UCSD-AML1 (cell line): ENCODE data around the gene MCTP1.
"Not testable (repeated sequence)": the region's sequence is repeated elsewhere in the genome, so short reads cannot be mapped to it uniquely, and the experiment has no call there.

ENCODE experiments used
- DNase-seq: peaks from one replicate; lab custom pipeline; 2025; ENCODE audit not compliant: unreplicated experiment; lab: John Stamatoyannopoulos, UW

The MCTP1 gene

DNA sequence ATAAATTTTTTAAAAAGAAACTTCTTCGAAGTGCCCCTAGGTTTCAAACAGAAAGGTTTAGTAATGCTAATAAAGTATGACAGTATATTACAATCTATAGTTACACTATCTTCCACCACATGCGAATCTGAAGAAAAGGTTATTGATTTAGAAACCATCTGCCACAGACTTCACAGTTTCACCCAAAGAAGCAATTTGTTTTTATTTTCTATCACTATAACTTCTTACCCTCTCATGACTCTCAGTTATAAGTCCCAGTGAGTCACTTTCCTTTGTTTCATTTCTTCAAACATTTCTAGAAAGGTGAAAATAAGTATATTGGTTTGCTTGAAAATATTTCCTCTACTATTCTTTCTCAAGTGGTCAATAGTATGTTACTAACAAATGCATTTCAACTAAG lies 93.6 kb downstream of the MCTP1 start:
- DNase-seq: no peak

DNA sequence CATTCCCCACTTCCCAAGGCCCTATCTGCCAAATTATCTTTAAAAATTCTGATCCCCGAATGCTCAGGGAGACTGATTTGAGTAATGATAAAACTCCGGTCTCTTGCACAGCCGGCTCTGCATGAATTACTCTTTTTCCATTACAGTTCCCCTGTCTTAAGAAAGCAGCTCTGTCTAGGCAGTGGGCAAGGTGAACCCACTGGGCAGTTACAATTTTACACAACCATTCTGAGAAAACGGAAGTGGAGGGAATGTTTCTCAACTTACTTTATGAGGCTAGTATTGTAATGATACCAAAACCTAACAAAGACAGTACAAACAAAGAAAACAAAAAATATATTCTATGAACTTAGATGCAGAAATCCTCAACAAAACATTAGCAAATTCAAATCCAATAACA lies 100.0 kb downstream of the MCTP1 start:
- no peak for DNase-seq

DNA sequence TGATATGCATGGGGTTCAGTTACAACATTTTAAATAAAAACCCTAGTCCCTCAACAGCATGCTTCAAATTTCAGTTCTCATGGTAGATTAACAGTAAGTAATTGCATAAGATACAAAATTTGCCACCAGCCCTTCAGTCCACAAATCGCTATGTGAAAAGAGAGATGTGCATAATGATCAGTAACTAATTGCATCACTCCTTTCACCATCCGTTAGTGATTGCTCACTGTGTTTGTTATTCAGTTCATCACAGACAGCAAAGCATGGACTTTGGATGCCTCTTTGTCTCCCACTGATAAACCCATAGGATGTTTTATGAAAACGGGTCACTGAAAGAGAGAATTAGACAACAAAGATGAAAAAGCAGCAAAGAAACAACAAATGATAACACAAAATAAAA lies 103.2 kb downstream of the MCTP1 start:
- no peak for DNase-seq

DNA sequence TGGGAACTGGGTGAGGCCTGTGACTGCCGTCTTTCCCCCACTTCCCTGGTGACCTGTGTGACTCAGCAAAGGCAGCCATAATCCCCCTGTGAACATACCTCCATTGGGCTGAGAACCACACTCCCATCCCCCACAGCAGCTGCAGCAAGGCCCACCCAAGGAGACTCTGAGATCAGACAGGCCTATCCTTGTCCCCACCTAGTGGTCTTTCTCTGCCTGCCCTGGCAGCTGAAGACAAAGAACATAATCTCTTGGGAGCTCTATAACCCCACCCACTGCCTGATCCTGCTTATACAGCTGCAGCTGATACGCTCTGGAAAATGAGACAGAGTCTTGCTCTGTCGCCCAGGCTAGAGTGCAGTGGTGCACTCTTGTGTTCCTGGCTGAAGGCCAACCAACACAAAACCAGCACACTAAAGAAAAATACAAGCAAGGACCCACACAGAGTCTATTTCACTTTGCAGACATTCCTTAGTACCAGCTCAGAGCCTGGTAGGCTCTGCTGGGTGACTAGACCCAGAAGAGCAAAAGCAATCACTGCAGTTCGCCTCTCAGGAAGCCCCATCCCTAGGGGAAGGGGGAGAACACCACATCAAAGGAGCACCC lies 106.7 kb downstream of the MCTP1 start:
- DNase-seq: peak; percentile 27

DNA sequence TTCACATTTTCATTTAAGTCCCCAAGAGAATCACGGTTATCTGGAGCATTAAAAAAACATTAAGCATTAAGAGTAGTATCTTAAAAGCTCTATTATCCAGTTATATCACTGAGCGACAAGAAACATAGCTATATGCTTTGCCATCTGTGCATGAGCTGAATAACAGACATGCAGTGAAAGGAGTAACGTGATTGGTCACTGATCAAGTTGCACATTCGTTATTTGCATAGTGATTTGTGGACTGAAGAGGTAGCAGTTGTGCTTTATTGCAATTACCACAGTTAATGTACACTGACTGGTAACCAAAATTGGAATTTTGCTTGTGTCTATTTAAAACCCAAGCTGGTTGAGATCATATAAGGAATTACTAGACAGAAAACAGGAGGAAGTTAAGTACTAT lies 107.4 kb downstream of the MCTP1 start:
- no peak for DNase-seq

DNA sequence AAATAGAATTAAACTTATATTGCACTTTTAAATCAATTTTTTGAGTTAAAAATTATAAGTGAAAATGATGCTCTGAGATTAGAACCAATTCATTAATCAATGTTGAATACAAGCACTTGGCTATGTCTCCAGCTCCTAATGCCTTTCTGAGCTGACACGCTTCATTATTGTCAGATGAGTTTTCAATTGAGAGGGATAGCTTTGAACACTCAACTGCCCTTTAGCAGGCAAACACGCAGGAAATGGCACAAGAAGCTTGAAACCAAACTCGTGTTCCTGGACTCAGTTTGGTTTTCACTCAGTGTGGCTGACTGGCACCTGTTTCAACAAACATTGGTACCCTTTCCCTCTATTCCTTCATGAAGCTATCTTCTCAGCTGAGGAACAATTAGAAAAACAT lies 109.8 kb downstream of the MCTP1 start:
- DNase-seq: no peak

DNA sequence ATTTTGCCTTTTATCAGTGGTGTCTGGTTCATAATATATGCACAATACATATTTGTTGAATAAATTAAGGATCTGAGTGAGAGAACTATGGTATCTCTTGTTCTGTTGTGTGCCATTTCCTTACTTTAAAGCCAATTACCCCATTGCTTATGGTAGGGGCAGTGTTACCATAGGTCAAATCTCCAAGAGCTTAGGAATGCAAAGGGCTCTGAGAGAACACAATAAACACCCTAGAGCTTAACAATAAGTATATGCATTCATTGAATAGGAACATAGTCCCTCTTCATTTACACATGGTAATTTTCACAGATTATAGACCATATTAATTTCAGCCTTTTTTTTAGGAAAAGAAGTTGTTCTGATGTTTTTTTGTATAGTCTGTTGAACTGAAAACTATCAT lies 112.2 kb downstream of the MCTP1 start:
- DNase-seq: no peak

DNA sequence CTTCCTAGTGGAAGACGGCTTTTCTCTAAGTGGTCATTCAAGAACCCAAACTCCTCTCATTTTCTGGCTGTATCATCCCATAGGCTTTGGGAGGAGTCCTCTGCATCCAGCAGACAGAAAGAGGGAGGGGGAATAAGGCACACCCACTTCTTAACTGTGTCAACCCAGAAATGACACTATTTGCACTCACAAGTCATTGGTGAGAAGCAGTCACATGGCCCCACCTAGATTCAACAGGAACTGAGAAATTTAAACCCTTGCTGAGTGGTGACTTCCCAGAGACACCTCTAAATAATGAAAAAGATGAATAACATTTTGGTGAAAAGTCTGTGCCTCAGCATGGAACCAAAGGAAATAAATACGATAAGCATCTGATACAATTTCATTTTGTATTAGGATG lies 120.0 kb downstream of the MCTP1 start:
- no peak for DNase-seq

DNA sequence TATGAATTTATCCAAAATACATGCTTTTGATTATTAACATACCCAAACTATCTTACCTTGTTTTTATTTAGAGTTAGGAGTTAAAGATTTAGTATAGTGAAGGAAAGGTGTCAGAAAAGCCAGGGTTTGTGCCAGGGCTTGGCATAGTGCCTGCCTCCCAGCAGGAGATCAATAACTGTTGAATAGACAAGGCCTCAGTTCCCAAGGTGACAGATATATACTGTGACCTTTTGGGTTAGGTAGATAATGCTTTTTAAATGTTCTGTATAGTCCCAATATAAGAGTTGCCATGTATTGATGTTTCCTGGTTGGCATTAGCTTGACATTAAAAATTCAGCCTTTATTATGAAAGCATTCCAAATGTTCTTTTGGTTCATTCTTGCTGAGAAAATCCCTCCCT lies 121.8 kb downstream of the MCTP1 start:
- no peak for DNase-seq

DNA sequence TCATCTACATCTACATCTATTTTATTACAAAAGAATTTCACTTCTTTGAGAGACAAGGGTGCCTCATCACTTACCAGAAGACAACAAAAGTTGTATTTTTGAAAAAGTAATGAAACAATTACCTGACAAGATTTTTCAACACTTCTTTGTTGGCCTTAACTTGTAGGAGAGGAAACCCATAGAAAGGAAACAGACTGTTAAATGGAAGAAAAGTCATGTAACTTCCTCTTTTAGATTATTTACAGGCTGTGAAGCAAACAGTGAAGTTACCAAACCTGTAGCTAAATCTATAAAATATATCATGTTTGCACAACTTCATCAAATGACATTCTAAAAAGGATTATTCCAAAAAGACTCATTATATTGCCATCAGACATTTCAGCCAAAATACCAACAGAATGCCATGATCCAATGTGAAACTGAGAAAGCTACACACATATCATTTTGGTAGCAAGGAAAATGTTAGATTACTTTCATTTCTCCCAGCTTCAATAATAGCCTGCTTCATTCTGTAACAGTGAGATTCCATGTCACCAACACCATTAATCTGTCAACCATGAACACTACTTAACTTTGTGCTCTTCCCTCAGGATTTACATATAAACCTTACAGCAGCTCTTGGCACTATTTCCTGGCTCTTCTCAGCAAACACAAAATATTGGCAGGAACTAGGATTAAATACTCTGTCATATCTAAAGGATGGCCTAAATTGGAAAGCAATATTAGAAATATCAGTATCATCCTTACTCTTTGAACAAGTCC lies 122.5 kb downstream of the MCTP1 start:
- DNase-seq: peak; percentile 7

DNA sequence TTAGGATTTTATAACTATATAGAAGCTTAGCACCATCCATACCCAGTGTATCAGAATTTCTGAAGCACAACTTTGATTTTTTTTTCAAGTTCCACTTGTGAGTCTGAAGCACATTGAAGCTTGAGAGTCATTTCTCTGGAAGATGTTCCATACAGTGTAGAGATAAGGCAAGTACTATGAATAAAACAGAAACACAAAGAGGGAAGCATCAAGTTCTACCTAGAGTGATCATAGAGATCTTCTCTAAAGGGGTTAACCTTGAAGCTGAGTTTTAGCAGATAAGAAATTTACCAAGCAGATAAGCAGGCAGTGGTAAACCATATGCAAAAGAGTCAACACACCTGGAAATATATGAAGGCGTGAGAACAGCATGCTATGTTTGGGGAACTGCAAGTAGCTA lies 125.3 kb downstream of the MCTP1 start:
- no peak for DNase-seq

DNA sequence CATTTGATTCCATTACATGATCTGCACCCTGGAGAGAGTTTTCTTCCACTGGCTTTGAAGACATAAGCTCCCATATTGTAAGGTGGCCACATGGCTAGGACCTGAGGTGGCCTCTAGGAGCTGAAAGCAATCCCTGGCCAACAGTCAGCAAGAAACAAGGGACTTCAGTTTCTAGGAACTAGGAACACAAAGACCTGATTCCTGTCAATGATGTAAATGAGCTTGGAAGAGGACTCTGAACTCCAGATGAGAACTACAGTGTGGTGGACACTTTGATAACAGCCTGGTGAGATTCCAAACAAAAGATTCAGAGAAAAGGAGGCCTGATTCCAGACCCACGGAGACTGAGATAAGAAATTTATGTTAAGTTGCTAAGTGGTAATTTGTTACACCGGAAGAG lies 129.0 kb downstream of the MCTP1 start:
- no peak for DNase-seq

DNA sequence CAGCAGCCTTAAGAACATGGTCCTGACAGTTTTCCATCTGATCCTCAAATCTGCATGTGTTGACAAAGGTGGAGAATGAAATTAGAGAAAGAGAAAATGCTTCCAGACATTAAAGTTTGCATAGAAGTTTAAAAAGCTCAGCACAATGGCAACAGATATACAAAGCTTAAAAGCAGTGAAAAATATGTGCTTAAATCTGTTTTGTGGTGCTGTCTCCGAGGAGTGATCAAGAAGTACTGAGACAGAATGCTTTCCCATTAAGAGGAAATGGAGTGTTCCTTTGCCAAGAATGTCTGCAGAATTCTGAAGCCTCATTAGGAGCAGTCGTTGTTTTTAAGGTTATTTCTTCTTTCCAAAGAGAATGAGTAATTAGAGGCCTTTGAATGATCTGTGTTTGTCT lies 131.4 kb downstream of the MCTP1 start:
- DNase-seq: no peak

DNA sequence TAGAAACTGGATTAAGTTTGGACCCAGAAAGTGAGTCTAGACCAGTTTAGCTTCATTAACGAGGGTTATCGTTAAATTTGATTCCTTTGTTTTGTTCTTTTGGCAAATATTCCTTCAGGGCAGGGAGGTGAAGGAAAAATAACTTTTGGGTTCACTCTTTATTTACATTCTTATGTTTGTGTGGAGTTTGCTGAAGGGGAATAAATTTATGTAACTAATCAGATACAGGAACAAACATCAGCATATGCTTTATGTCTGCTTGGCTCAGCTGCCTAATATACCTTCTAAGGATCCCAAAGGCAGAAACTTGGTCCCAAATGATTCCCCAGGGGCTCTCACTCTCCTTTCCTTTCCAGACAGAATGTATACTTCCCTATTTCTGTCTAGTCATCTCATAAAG lies 132.4 kb downstream of the MCTP1 start:
- no peak for DNase-seq

DNA sequence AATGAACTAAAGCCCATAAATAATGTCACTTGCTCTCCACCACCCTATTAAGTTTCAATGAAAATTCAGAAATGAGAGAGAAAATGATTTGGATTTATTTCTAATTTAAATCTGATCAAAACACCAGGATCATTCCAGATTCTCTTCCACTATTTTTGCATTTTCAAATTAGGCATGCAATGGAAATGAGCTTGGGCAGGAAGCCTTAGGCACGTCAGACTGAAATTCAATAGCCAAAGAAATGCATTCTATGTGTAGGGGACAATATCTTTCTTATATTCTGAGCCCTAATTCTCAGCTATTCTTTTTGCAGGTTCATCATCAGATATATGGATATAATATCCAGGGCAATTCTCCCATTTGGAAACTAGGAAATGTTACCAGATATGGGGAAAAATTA lies 132.8 kb downstream of the MCTP1 start:
- DNase-seq: no peak

DNA sequence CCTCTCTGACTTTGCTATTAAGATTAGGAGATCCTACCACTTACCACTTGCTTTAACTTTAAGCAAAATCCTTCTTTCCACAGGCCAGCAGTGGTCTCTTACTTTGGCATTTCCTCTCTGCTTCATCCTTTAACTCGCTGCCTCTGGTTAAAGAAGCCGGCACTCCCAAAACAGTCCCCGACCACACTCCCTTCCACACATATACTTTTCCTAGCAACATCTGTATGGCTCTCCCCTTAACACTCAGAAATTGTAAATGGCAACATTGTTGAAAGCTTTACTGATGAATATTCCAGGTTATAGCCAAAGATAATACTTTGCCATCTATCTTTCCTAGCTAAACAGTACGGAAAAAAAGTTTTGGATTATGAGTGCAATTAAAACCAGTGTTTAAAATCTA lies 133.2 kb downstream of the MCTP1 start:
- no peak for DNase-seq

DNA sequence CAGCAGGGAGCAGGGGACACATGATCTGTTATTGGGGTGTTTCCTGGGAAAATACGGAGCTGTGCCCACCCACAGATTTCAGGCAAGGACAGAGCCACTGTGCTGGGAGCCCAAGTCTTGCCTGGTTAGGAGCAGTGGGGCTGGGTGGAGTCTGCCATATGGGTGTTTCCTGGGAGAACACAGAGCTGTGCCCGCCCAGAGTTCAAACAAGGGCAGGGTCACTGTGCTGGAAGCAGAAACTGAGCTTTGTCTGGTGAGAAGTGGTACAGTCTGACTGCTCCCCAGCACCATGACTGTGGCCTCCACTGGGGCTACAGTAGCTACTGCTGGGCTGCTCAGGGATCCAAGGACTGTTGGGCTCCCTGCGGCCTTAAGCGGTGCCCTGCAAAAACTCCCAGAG lies 135.5 kb downstream of the MCTP1 start:
- DNase-seq: no peak

DNA sequence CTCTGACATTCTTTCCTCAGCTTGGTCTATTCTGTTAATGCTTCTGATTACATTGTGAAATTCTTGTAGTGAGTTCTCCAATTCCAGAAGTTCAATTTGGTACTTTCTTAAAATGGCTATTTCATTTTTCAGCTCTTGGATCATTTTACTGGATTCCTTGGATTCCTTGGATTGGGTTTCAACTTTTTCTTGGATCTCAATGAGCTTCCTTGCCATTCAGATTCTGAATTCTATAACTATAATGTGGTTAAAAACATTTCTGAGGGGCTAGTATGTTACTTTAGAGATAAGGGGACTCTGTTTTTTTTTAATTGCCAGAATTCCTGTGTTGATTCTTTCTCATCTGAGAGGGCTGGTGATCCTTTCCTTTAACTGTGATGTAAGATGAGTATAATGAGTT lies 136.4 kb downstream of the MCTP1 start:
- no peak for DNase-seq

DNA sequence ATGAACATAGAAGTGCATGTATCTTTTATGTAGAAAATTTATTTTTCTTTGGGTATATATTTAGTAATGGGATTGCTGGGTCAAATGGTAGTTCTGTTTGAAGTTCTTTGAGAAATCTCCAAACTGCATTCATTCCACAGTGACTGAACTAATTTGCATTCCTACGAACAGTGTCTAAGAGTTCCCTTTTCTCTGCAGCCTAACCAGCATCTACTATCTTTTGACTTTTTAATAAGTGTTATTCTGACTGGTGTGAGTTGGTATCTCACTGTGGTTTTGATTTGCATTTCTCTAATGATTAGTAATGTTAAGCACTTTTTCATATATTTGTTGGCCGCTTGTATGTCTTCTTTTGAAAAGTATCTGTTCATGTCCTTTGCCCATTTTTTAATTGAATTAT lies 141.0 kb downstream of the MCTP1 start:
- DNase-seq: not testable (repeated sequence)

DNA sequence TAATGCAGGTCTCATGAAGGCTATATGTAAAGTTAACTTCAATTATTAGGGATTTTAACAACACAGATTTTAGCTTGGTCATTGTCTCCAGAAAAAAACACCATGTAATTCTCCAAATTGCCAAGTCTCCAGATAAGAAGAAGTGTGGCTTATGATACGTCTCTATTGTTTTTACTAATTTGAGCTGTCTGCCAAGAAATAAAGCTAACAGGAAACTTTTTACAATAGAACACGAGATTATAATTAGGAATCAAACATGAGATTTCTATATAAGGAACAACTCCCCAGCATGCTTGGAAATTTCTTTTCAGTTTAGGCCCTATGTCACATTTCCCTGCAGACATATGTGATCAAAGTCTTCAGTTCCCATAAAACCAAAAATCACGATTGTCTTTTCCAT lies 142.7 kb downstream of the MCTP1 start:
- no peak for DNase-seq

DNA sequence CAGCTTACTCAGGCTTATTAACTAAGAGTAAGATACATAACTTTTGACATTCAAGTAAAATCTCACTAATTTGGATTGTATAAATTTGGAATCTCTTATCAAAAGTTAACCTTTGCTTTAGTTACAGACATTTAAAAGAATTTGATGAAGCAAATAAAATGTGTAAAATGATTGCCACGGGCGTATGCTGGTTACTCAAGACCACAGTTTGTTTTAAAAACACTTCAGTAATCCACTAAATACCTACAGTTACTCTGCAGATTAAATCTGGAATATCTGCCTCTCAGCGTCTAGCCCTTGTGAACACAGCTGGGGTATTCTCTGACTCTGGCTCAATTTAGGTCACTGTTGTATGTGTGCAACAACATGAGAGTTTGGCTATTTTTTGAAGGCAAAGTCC lies 143.8 kb downstream of the MCTP1 start:
- no peak for DNase-seq

DNA sequence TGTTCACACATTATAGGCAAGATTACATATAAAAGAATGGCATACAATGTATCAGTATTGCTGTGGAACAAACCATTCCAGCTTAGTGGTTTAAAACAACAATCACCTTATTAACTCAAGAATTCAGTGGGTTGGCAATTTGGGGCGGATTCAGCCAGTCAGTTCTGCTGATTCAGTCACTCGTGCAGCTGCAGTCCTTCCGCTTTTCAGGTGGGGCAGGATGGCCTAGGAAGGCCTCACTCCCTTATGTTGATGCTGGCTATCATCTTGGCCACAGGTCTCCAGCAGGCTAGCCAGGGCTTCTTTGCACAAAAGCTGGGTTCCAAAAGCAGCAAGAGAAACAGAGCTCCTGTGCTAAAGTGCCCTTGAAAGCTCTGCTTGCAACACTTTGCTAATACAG lies 150.6 kb downstream of the MCTP1 start:
- no peak for DNase-seq

DNA sequence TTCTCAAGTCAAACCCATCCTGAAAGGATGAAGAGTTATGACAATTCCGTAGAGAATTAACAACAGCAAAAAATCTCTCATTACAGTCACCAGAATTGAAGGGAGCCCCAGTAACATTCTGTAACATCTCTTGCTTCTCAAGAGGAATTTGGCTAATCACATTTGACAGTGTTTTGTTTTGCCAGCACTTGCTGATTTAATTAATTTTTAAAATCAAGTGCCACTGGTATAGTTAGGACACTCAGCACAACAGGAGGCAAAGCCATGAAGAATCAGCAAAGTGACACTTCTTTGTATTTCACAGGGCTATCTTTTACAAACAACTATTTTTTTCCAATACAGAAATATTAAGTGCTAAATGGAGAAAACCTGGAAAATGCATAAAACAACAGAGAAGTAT lies 152.8 kb downstream of the MCTP1 start:
- DNase-seq: no peak
